HG03097 (cell line): ENCODE results near the gene AP4S1.
"Not testable (repeated sequence)": the region's sequence is repeated elsewhere in the genome, so short reads cannot be mapped to it uniquely, and the experiment has no call there.

ENCODE experiments used
- ATAC-seq: cut with Tn5 transposase; IDR thresholded peaks from one replicate; pipeline ENCODE4 v1.9.1; 2021; ENCODE audit not compliant: unreplicated experiment, low FRiP score

Gene AP4S1

DNA sequence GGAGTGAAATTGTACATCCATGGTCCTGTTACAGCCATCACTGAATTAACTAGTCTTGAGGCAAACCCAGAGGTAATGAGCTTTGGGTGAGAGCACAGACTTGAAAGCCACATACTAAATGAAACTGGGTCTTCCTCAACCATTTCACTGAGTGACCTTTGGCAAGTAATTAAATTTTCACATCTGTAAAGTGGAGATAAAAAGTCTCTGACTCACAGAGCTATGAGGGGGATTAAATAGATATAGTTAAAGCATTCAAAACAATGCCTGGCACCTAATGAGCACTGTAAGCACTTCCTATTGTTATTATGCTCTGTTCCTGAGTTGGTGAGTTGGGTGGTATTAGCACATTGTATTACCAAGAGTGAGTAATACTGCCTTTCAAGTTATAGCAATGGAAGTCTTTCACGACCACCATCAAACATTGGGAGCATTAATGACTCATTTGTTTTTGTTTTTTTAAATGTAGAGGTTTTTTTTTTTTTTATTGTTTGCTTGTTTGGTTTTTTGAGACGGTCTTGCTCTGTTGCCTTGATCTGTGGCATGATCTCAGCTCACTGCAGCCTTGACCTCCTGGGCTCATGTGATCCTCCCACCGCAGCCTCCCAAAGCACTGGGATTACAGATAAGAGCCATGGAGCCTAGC lies 13.2 kb downstream of the AP4S1 start:
- ATAC-seq, result no peak

DNA sequence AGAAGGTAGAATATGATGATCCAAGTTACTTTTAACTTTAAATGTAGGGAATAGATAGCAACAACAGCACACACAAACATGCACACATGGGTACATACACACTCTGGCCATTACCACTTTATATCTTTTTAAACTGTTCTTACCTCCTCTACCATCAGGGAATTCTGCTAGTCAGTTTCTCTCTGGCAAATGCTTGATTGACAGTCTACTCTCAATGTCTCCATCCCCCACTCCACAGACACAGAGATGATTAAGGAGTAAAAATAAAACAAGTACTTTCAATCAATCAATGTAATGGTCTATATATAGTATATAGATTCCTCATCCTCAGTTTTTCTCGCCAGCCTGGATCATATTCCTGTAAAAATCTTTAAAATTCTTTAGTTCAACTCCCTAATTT lies 16.9 kb downstream of the AP4S1 start:
- ATAC-seq, result no peak

DNA sequence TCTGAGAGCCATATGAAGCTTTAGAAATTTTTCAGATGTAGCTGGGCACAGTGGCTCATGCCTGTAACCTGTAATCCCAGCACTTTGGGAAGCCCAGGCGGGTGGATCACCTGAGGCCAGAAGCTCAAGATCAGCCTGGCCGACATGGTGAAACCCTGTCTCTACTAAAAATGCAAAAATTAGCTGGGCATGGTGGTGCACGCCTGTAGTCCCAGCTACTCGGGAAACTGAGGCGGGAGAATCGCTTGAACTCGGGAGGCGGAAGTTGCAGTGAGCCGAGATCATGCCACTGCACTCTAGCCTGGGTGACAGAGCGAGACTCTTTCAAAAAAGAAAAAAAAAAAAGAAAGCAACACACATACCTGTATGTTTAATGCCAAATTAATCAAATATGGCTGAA lies 17.4 kb downstream of the AP4S1 start:
- ATAC-seq, result not testable (repeated sequence)

GRCh38 chr14:31043379-31043778 lies 17.9 kb downstream of the AP4S1 start:
- no peak for ATAC-seq

DNA sequence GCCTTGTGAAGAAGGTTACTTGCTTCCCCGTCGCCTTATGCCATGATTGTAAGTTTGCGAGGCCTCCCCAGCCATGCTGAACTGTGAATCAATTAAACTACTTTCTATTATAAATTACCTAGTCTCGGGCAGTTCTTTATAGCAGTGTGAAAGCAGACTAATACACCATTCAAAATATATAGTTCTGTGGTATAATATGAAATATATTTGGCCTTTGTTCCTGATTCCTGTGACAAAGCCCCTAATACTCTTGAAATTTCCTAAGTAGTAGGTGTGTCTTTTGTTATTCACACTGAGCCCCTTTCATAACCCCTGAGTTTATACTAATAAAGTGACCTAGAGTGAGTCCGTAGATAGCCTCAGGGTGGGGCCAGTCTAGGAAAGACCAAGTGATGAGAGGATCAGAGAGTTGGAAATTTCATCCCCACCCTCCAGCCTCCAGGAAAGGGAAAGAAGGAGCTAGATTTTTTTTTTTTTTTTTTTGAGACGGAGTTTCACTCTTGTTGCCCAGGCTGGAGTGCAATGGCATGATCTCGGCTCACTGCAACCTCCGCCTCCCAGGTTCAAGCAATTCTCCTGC lies 20.1 kb downstream of the AP4S1 start:
- ATAC-seq, result no peak

DNA sequence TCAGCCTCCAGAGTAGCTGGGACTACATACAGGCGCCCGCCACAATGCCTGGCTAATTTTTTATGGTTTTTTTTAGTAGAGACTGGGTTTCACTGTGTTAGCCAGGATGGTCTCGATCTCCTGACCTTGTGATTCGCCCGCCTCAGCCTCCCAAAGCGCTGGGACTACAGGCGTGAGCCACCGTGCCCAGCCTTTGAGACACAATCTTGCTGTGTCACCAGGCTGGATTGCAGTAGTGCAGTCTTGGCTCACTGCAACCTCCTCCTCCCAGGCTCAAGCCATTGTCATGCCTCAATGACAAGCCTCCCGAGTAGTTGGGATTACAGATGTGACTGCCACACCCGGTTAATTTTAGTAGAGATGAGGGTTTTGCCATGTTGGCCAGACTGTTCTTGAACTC lies 22.1 kb downstream of the AP4S1 start:
- ATAC-seq, result no peak

DNA sequence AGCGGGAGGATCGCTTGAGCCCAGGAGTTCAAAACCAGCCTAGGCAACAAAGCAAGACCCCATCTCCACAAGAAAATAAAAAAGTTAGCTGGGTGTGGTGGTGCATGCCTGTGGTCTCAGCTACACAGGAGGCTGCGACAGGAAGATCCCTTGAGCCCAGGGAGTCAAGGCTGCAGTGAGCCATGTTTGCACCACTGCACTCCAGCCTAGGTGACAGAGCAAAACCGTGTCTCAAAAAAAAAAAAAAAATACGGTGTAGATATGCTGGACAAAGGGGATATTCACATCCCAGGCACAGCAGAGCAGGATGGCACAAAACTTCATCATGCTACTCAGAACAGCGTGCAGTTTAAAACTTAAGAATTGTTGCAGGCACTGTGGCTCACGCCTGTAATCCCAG lies 25.6 kb downstream of the AP4S1 start:
- no peak for ATAC-seq

DNA sequence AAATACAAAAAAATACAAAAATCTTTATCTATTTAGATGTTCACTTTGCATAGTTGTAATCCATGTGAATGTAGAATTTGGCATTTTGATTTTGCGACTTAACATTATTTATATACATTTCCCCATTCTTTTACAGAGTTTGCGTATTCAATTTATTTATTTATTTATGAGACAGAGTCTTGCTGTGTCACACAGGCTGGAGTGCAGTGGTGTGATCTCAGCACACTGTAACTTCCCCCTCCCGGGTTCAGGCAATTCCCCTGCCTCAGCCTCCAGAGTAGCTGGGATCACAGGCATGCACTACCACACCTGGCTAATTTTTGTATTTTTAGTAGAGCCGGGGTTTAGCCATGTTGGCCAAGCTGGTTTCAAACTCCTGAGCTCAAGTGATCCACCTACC lies 26.1 kb downstream of the AP4S1 start:
- no peak for ATAC-seq

DNA sequence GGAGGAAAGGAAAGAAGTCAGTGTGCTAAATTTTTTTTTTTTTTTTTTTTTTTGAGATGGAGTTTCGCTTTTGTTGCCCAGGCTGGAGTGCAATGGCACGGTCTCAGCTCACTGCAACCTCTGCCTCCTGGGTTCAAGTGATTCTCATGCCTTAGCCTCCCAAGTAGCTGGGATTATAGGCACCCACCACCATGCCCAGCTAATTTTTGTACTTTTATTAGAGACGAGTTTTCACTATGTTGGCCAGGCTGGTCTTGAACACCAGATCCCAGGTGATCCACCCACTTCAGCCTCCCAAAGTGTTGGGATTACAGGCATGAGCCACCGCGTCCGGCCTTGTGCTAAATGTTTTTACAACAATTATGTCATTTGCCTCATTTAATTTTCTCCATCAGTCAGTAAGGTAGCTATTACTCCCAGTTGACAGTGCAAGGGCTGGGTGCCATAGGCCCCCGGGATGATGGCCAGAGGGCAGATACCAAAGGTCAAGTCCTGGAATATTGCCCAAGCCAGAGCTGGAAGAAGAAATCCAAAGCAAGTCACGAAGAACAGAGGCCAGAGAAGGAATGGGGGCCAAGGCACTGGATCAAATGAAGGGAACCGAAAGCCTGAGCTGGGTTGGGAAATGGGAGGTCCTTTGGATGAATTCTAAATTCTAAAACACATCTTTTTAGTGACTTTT lies 27.6 kb downstream of the AP4S1 start:
- not testable (repeated sequence) for ATAC-seq

- no peak for ATAC-seq
Observed at GRCh38 chr14:31057035-31057434, 31.6 kb downstream of the AP4S1 start.

DNA sequence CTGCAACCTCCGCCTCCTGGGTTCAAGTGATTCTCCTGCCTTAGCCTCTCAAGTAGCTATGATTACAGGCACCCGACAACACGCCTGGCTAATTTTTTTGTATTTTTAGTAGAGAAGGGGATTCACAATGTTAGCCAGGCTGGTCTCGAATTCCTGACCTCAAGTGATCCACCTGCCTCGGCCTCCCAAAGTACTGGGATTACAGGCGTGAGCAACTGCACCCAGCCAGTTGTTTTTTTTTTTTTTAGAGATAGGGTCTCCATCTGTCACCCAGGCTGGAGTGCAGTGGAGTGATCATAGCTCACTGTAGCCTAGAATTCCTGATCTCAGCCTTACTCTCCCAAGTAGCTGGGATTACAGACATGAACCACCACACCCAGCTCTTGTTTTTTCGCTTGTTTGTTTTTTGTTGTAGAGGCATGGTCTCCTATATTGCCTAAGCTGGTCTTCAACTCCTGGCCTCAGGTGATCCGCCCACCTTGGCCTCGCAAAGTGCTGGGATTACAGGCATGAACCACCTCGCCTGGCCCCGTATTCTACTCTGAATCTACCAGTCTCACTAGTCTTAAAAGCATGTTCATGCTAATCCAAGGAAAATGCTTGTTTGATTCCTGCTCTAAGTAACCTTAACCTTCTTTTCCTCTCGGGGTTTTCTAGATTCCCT lies 32.4 kb downstream of the AP4S1 start:
- ATAC-seq, result no peak

DNA sequence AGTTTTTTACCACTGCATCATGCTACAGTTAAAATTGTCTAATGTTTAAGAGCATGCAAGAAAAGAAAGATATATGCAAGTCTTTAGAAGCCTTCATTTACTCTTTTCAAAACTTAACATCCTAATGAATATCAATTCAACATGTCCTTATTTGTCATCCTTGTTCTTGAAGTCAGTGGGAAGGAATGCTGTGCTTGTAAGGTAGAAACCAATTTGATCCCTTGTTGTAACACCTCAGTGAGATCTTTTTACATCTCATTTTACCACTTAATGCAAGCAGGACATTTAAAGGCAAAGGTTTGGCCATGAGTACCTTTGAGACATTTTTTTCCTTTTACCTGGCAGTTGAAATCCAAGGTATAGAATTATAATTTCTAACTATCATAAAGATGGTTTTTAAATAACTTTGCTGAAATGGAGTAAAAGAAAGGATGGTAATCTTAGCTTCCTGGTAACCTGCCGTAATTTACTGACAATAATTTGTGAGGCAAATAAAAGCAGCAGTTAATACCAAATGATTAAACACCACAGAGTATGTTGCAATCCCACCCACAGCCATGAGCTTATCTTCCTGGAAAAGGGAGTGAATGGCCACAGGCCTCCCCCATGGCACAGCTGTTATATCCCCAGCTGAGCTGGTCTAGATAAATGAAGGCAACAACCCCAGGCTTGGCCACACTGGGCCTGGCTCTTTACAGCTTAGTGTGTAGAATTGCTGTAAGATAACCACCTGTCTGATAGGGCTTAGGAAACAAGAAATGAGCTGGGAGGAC lies 33.9 kb downstream of the AP4S1 start:
- no peak for ATAC-seq

- ATAC-seq, result no peak
Observed at GRCh38 chr14:31060253-31060875, 34.9 kb downstream of the AP4S1 start.

- not testable (repeated sequence) for ATAC-seq
Observed at GRCh38 chr14:31062908-31063307, 37.5 kb downstream of the AP4S1 start.

GRCh38 chr14:31068235-31068634 lies 42.8 kb downstream of the AP4S1 start:
- no peak for ATAC-seq

DNA sequence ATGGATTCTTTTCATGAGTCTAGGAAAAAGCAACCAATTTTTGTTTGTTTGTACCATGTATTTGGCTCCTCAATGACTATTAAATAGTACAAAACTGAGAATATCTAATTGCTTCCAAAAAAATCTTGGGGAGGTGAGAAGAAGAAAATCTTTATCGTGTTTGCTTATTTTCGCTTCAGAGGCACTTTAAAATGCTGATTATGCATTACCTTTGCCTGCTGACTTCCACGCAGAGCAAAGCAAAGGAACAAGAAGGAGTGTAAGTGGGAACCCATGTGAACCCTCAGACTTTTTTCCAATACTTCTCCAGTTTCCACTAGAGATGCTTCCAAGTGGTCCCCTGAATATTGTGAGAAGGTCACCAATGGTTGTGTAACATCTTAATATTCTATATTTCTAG lies 43.9 kb downstream of the AP4S1 start:
- no peak for ATAC-seq

GRCh38 chr14:31070431-31070830 lies 45.0 kb downstream of the AP4S1 start:
- ATAC-seq, result no peak

DNA sequence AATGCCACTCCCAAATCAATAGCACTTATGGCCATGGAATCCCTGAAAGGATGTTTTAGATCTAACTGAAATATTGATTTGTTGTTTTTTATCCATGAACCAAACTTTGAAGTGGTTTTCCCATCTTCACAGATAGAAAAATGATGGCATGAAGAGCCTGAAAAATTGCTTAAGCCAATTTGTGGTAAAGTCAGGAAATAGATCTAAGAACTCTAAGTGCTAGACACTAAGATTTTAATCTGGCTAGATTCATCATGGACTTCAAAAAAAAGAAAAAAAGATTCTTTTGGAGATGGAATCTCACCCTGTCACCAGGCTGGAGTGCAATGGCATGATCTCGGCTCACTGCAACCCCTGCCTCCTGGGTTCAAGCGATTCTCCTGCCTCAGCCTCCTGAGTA lies 45.7 kb downstream of the AP4S1 start:
- no peak for ATAC-seq

DNA sequence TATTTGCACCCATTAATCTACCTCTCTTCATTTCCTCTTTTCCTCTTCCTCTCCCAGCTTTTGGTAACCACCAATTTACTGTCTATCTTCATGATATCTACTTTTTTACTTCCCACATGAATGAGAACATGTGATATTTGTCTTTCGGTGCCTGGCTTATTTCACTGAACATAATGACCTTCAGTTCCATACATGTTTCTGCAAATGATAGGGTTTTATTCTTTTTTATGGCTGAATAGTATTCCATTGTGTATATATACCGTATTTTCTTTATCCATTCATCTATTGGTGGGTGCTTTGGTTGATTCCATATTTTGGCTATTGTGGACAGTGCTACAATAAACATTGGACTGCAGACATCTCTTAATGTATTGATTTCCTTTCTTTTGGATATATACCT lies 49.7 kb downstream of the AP4S1 start:
- no peak for ATAC-seq

- ATAC-seq, result no peak
Observed at GRCh38 chr14:31078766-31079165, 53.3 kb downstream of the AP4S1 start.
